Activated CD4-positive, alpha-beta T cell treated with anti-CD3 and anti-CD28 coated beads for 24 hours (primary cell): ENCODE results near the gene CYYR1.
"Not testable (repeated sequence)": the region's sequence is repeated elsewhere in the genome, so short reads cannot be mapped to it uniquely, and the experiment has no call there.

ENCODE experiments used
- DNase-seq, 2 donors: peaks; one replicate each; pipeline ENCODE4 v3.0.0-alpha.2; 2020; ENCODE audit warnings: low read depth in 2 of 2

Gene CYYR1

GRCh38 chr21:26489781-26490180 is 83.3 kb downstream of the CYYR1 start:
- DNase-seq = no peak

GRCh38 chr21:26487981-26488480 is 85.1 kb downstream of the CYYR1 start:
- no peak for DNase-seq

- no peak for DNase-seq
Measured at GRCh38 chr21:26473471-26473870, 99.6 kb downstream of the CYYR1 start.

- DNase-seq = no peak
Measured at GRCh38 chr21:26471099-26471471, 102.0 kb downstream of the CYYR1 start.

- no peak for DNase-seq
Measured at GRCh38 chr21:26470351-26471098, 102.6 kb downstream of the CYYR1 start.

- no peak for DNase-seq
Measured at GRCh38 chr21:26469789-26470188, 103.3 kb downstream of the CYYR1 start.

- DNase-seq = no peak
Measured at GRCh38 chr21:26465916-26466315, 107.2 kb downstream of the CYYR1 start.

- no peak for DNase-seq
Measured at GRCh38 chr21:26461500-26461899, 111.6 kb downstream of the CYYR1 start.

- DNase-seq = no peak
Measured at GRCh38 chr21:26460621-26461020, 112.5 kb downstream of the CYYR1 start.

- not testable (repeated sequence) for DNase-seq
Measured at GRCh38 chr21:26458854-26459253, 114.2 kb downstream of the CYYR1 start.

- DNase-seq = no peak
Measured at GRCh38 chr21:26457817-26458216, 115.3 kb downstream of the CYYR1 start.

GRCh38 chr21:26453267-26453666 is 119.8 kb downstream of the CYYR1 start:
- no peak for DNase-seq

- no peak for DNase-seq
Measured at GRCh38 chr21:26451081-26451740, 121.9 kb downstream of the CYYR1 start.

- no peak for DNase-seq
Measured at GRCh38 chr21:26449161-26449560, 123.9 kb downstream of the CYYR1 start.

- no peak for DNase-seq
Measured at GRCh38 chr21:26448751-26449150, 124.3 kb downstream of the CYYR1 start.

GRCh38 chr21:26447932-26448475 is 125.1 kb downstream of the CYYR1 start:
- no peak for DNase-seq

GRCh38 chr21:26445440-26445839 is 127.6 kb downstream of the CYYR1 start:
- DNase-seq = no peak

- DNase-seq = no peak
Measured at GRCh38 chr21:26444646-26445045, 128.4 kb downstream of the CYYR1 start.

GRCh38 chr21:26443867-26444266 is 129.2 kb downstream of the CYYR1 start:
- no peak for DNase-seq

GRCh38 chr21:26443291-26443690 is 129.8 kb downstream of the CYYR1 start:
- DNase-seq = no peak

GRCh38 chr21:26441149-26441548 is 131.9 kb downstream of the CYYR1 start:
- DNase-seq = no peak

GRCh38 chr21:26438976-26439375 is 134.1 kb downstream of the CYYR1 start:
- no peak for DNase-seq
